SU-DHL-6 (cell line): ENCODE measurements around the gene ARHGEF26.

Source experiments
- H2AFZ ChIP-seq: fragments of 200-600 bp; sonication (generic); 2 replicates; pipeline ENCODE4 v1.6.1; 2014; ENCODE audit warnings: low read depth, mild to moderate bottlenecking, moderate library complexity, mixed read lengths, antibody characterized with exemption, low read length; ENCODE audit not compliant: severe bottlenecking
- H3F3A ChIP-seq: fragments of 200-600 bp; shearing (Covaris generic); 2 replicates; pipeline ENCODE4 v1.6.0; 2016; ENCODE audit warnings: antibody characterized with exemption, mild to moderate bottlenecking; ENCODE audit not compliant: insufficient read depth
- H3K27ac ChIP-seq: fragments of 200-600 bp; sonication (generic); 2 replicates; pipeline ENCODE4 v1.5.1; 2016; ENCODE audit warnings: low read depth, mild to moderate bottlenecking, low read length, moderate library complexity, mixed read lengths
- H3K27me3 ChIP-seq: fragments of 200-600 bp; sonication (generic), shearing (Covaris generic); 2 replicates; pipeline ENCODE4 v1.6.0; 2014; ENCODE audit warnings: mild to moderate bottlenecking, low read length
- H3K36me3 ChIP-seq: fragments of 200-600 bp; sonication (generic); 2 replicates; pipeline ENCODE4 v1.6.1; 2014; ENCODE audit warnings: mild to moderate bottlenecking, low read length, mixed read lengths
- H3K4me2 ChIP-seq: fragments of 300-600, 200-600 bp; shearing (Covaris generic), sonication (generic); 2 replicates; pipeline ENCODE4 v1.6.0; 2014; ENCODE audit warnings: low read length, low read depth, mild to moderate bottlenecking; ENCODE audit not compliant: poor library complexity, severe bottlenecking
- H3K4me3 ChIP-seq: fragments of 200-600 bp; sonication (generic); 2 replicates; pipeline ENCODE4 v1.5.1; 2014; ENCODE audit warnings: antibody characterized with exemption, low read length, mild to moderate bottlenecking, mixed read lengths; ENCODE audit not compliant: insufficient read depth, poor library complexity, severe bottlenecking
- H3K79me2 ChIP-seq: fragments of 200-600 bp; sonication (generic); 2 replicates; pipeline ENCODE4 v1.6.1; 2014; ENCODE audit warnings: mild to moderate bottlenecking, low read length, moderate library complexity; ENCODE audit not compliant: insufficient read depth
- H3K9ac ChIP-seq: fragments of 200-600 bp; sonication (generic); 2 replicates; pipeline ENCODE4 v1.7.0; 2014; ENCODE audit warnings: mild to moderate bottlenecking, low read length
- H3K9me2 ChIP-seq: fragments of 200-600 bp; sonication (generic); replicated peaks from 2 replicates; pipeline ENCODE4 v1.6.1; 2014; ENCODE audit warnings: low read length; ENCODE audit not compliant: insufficient read depth
- H3K9me3 ChIP-seq: fragments of 200-600 bp; sonication (generic); 2 replicates; pipeline ENCODE4 v1.6.1; 2014; ENCODE audit warnings: low read length, mixed read lengths; ENCODE audit not compliant: insufficient read depth
- H4K20me1 ChIP-seq: fragments of 200-600 bp; sonication (generic); 2 replicates; pipeline ENCODE4 v1.6.1; 2014; ENCODE audit warnings: low read depth, mild to moderate bottlenecking, antibody characterized with exemption, low read length, moderate library complexity, mixed read lengths
- EZH2phosphoT487 ChIP-seq: fragments of 200-600 bp; sonication (generic), shearing (Covaris generic); conservative IDR thresholded peaks from 2 replicates; pipeline ENCODE4 v1.6.1; 2018; ENCODE audit warnings: mild to moderate bottlenecking, antibody characterized with exemption, low read length, moderate library complexity, mixed read lengths
- TF ChIP-seq, protein P1 (sequence below): fragments of 200-600 bp; sonication (generic); IDR thresholded peaks from one replicate; pipeline ENCODE4 v1.5.1; 2017; ENCODE audit warnings: antibody characterized with exemption, mild to moderate bottlenecking, low read length, moderate library complexity; ENCODE audit not compliant: insufficient read depth, poor library complexity, severe bottlenecking

The ARHGEF26 gene

DNA sequence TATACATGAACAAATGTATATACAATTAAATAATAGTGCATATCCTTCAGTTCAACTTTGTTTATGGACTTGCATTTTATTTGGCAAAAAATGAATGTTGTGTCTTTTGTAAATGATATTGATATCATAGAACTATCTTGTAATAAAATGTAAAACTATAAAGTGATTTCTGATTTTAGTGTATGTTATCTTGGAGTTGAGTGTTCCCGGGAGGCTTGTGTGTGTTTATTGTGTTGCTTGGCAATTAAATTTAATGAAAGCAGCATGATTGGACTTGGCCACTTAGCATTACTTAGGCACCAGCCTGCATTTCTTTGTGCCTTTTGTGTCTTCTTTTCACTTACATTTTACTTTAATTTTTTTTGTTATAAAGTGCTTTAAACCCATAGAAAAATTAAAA is 10.6 kb downstream of the ARHGEF26 start:
- H3K4me3 ChIP-seq, result no peak overlapping the region
- no peak overlapping the region for H3K4me2 ChIP-seq
- H3K27ac ChIP-seq, result no peak overlapping the region
- no peaks in the 10 kb centered on the region for H3K27me3 ChIP-seq
- H3K79me2 ChIP-seq, result no peaks in the 10 kb centered on the region
- no peaks in the 10 kb centered on the region for H3K9me2 ChIP-seq
- H2AFZ ChIP-seq, result no peak overlapping the region
- no peak overlapping the region for H3K9ac ChIP-seq
- TF ChIP-seq, protein P1, sequence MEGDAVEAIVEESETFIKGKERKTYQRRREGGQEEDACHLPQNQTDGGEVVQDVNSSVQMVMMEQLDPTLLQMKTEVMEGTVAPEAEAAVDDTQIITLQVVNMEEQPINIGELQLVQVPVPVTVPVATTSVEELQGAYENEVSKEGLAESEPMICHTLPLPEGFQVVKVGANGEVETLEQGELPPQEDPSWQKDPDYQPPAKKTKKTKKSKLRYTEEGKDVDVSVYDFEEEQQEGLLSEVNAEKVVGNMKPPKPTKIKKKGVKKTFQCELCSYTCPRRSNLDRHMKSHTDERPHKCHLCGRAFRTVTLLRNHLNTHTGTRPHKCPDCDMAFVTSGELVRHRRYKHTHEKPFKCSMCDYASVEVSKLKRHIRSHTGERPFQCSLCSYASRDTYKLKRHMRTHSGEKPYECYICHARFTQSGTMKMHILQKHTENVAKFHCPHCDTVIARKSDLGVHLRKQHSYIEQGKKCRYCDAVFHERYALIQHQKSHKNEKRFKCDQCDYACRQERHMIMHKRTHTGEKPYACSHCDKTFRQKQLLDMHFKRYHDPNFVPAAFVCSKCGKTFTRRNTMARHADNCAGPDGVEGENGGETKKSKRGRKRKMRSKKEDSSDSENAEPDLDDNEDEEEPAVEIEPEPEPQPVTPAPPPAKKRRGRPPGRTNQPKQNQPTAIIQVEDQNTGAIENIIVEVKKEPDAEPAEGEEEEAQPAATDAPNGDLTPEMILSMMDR, result no peak
- no peak for TF ChIP-seq EZH2phosphoT487
- no peaks in the 10 kb centered on the region for H3K36me3 ChIP-seq
- H3F3A ChIP-seq, result no peaks in the 10 kb centered on the region
- no peaks in the 10 kb centered on the region for H4K20me1 ChIP-seq
- no peaks in the 10 kb centered on the region for H3K9me3 ChIP-seq

DNA sequence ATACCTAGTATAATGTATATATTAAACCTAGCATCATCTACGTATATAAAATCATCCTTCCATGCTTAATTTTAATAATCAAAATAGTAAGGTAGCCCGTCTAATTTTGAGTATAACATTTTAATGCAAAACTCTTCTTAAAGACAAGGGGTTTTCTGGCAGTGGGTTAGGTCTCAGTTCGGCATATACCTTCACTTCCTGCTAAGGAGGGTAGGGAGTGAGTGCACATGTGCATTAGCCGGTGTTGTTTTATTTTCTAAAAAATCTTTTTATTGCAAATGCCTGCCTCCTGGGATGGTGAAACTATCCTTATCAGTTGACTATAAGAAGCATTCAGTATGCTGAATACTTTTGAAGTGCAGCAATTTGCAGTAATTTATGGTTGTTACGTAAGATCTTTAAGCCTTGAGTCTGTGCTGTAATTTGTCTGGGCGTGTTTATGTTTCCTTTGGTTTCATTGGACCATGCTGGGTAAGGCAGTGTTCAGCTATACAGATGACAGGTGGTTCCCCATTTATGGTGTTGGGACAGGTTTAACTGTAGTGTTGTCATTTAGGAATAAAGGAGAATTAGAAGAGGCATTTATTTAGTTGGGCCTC is 11.7 kb downstream of the ARHGEF26 start:
- H3K4me2 ChIP-seq, result peak overlapping the region; percentile 2
- H3K79me2 ChIP-seq, result no peaks in the 10 kb centered on the region
- TF ChIP-seq EZH2phosphoT487, result no peak
- TF ChIP-seq, protein P1, result no peak
- no peak overlapping the region for H3K27ac ChIP-seq
- H3K36me3 ChIP-seq, result no peaks in the 10 kb centered on the region
- no peak overlapping the region for H3K4me3 ChIP-seq
- no peaks in the 10 kb centered on the region for H3F3A ChIP-seq
- H4K20me1 ChIP-seq, result no peaks in the 10 kb centered on the region
- H2AFZ ChIP-seq, result no peak overlapping the region
- no peaks in the 10 kb centered on the region for H3K9me2 ChIP-seq
- H3K9me3 ChIP-seq, result no peaks in the 10 kb centered on the region
- no peak overlapping the region for H3K9ac ChIP-seq
- no peaks in the 10 kb centered on the region for H3K27me3 ChIP-seq

DNA sequence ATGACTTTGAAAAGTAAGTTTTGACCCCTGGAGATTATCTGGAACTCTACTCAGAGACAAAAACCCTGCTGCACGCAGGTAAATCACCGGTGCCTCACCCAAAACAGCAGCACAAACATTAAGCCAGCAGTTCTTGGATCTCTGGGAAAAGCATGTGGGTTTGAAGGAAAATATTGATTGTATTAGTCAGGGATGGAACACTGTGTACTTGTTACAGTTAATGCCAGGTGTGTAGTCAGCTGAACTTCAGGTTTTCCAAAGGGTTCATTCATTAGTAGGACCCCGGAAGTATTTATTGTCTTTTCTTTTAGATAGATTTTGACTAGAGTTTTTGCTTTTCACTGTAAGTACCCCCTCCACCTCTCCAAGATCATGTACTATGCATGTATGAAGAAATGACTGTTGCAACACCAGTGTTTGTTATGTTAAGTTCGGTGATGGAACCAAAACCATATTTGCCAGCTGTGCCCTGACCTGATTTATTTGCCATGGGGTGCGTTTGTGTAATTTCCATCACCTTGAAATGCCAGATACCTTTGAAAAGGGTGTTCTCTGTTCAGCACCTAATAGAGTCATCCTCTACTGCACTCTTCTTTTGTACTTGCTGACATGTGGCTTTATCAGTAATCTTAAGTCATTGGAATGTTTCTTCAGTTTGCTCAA is 14.5 kb downstream of the ARHGEF26 start:
- H3K9me2 ChIP-seq, result no peaks in the 10 kb centered on the region
- no peaks in the 10 kb centered on the region for H3F3A ChIP-seq
- no peak overlapping the region for H3K27ac ChIP-seq
- no peaks in the 10 kb centered on the region for H3K9me3 ChIP-seq
- H2AFZ ChIP-seq, result no peak overlapping the region
- H4K20me1 ChIP-seq, result no peaks in the 10 kb centered on the region
- H3K36me3 ChIP-seq, result no peaks in the 10 kb centered on the region
- H3K4me2 ChIP-seq, result no peak overlapping the region
- no peak overlapping the region for H3K4me3 ChIP-seq
- H3K27me3 ChIP-seq, result no peaks in the 10 kb centered on the region
- TF ChIP-seq, protein P1, result no peak
- TF ChIP-seq EZH2phosphoT487, result no peak
- H3K79me2 ChIP-seq, result no peaks in the 10 kb centered on the region
- no peak overlapping the region for H3K9ac ChIP-seq
